Head of caudate nucleus (tissue), 42 donors: ENCODE measurements around the gene CD40.

Experiments
- DNase-seq, 42 donors: peaks; one replicate each; pipeline versions ENCODE4 v3.0.0 to v3.0.0-alpha.2; 2020 to 2021; ENCODE audit warnings: mixed read lengths in 7 of 42
- intact Hi-C: fragments of 100-400 bp; cut with DNase I; formaldehyde crosslinking; loops from one replicate; pipeline ENCODE4 v1.15.0; 2022

CD40 gene

GRCh38 chr20:46118481-46119020 lies 437 bp downstream of the CD40 start:
- intact Hi-C loops: no loop called here
- DNase-seq: peak in 2 of 42 donors; percentile 32 to 49

- no peak for DNase-seq
- intact Hi-C loops: no loop called here
Observed at GRCh38 chr20:46119028-46119546, 973 bp downstream of the CD40 start.

- no peak for DNase-seq
- intact Hi-C loops: no loop called here
Observed at GRCh38 chr20:46119547-46119946, 1.4 kb downstream of the CD40 start.

- intact Hi-C loops: no loop called here
- no peak for DNase-seq
Observed at GRCh38 chr20:46120136-46120535, 2.0 kb downstream of the CD40 start.

- intact Hi-C loops: no loop called here
- no peak for DNase-seq
Observed at GRCh38 chr20:46121184-46121930, 3.2 kb downstream of the CD40 start.

- DNase-seq: no peak
- intact Hi-C loops: no loop called here
Observed at GRCh38 chr20:46122071-46122470, 4.0 kb downstream of the CD40 start.

- intact Hi-C loops: no loop called here
Observed at GRCh38 chr20:46122516-46123481, 4.7 kb downstream of the CD40 start.

GRCh38 chr20:46123482-46124245 lies 5.5 kb downstream of the CD40 start:
- intact Hi-C loops: no loop called here
- DNase-seq: no peak

More at GRCh38 chr20:46122516-46123481, 4.7 kb downstream of the CD40 start:
- DNase-seq: no peak

- DNase-seq: peak in 1 of 42 donors; percentile 18
Observed at GRCh38 chr20:46126440-46127056, 8.4 kb downstream of the CD40 start.

GRCh38 chr20:46127396-46128010 lies 9.4 kb downstream of the CD40 start:
- intact Hi-C loops: loop anchor here (2.0 kb wide), 1 partner anchor 221 kb away; no protein-coding TSS in a partner anchor
- no peak for DNase-seq

More at GRCh38 chr20:46126440-46127056, 8.4 kb downstream of the CD40 start:
- intact Hi-C loops: no loop called here

- peak in 38 of 42 donors; percentile 19 to 82 (median 57) for DNase-seq
Observed at GRCh38 chr20:46128310-46129151, 10.4 kb downstream of the CD40 start.

GRCh38 chr20:46129955-46130481 lies 11.9 kb downstream of the CD40 start:
- intact Hi-C loops: loop anchor here (2.0 to 10.0 kb wide), 3 partner anchors 185 to 315 kb away; no protein-coding TSS in a partner anchor
- DNase-seq: peak in 27 of 42 donors; percentile 19 to 78 (median 51)

More at GRCh38 chr20:46128310-46129151, 10.4 kb downstream of the CD40 start:
- intact Hi-C loops: loop anchor here (2.0 kb wide), 1 partner anchor 220 kb away; no protein-coding TSS in a partner anchor

- intact Hi-C loops: loop anchor here (10.0 kb wide), 2 partner anchors 184 to 314 kb away; no protein-coding TSS in a partner anchor
- DNase-seq: no peak
Observed at GRCh38 chr20:46130534-46130933, 12.4 kb downstream of the CD40 start.

GRCh38 chr20:46131396-46131795 lies 13.3 kb downstream of the CD40 start:
- intact Hi-C loops: loop anchor here (10.0 kb wide), 2 partner anchors 183 to 313 kb away; no protein-coding TSS in a partner anchor
- DNase-seq: no peak

GRCh38 chr20:46132705-46133120 lies 14.6 kb downstream of the CD40 start:
- intact Hi-C loops: loop anchor here (10.0 kb wide), 2 partner anchors 182 to 312 kb away; no protein-coding TSS in a partner anchor
- DNase-seq: peak; percentile 55 to 90 (median 78)
